Trophoblast cell (in vitro differentiated cells and primary cell): ENCODE data around the gene IFNAR1.

ENCODE experiments used
- DNase-seq, 2 donors: peaks; one replicate each; pipeline ENCODE4 v3.0.0-alpha.2; 2016
- H2AFZ ChIP-seq: 2 replicates; pipeline ENCODE4 v1.6.1; 2013; ENCODE audit warnings: low read length, moderate library complexity, mild to moderate bottlenecking; ENCODE audit not compliant: insufficient read depth, poor library complexity
- H2AK5ac ChIP-seq: 2 replicates; pipeline ENCODE4 v1.6.1; 2013; ENCODE audit warnings: mild to moderate bottlenecking, low read length
- H2BK120ac ChIP-seq: 2 replicates; pipeline ENCODE4 v1.6.1; 2013; ENCODE audit warnings: low read length, mild to moderate bottlenecking, moderate library complexity; ENCODE audit not compliant: insufficient read depth, poor library complexity
- H2BK12ac ChIP-seq: 2 replicates; pipeline ENCODE4 v1.6.1; 2013; ENCODE audit warnings: mild to moderate bottlenecking, low read length, moderate library complexity
- H2BK5ac ChIP-seq: 2 replicates; pipeline ENCODE4 v1.6.1; 2013; ENCODE audit warnings: low read length, low read depth, moderate library complexity, mild to moderate bottlenecking; ENCODE audit not compliant: poor library complexity
- H3K14ac ChIP-seq: 2 replicates; pipeline ENCODE4 v1.6.1; 2013; ENCODE audit warnings: mild to moderate bottlenecking, low read length
- H3K18ac ChIP-seq: 2 replicates; pipeline ENCODE4 v1.6.1; 2013; ENCODE audit warnings: mild to moderate bottlenecking, low read length
- H3K23ac ChIP-seq: 2 replicates; pipeline ENCODE4 v1.6.1; 2013; ENCODE audit warnings: low read length
- H3K27ac ChIP-seq: 2 replicates; pipeline ENCODE4 v1.5.1; 2013; ENCODE audit warnings: low read depth, mild to moderate bottlenecking, inconsistent platforms, low read length, moderate library complexity
- H3K27me3 ChIP-seq: 2 replicates; pipeline ENCODE4 v1.6.1; 2013; ENCODE audit warnings: inconsistent platforms, mild to moderate bottlenecking, low read length, moderate library complexity; ENCODE audit not compliant: insufficient read depth
- H3K36me3 ChIP-seq, 2 experiments: 1 replicate in 1 of 2; 2 replicates in 1 of 2; pipeline ENCODE4 v1.6.1; 2013; ENCODE audit warnings: low read length in 2 of 2, mild to moderate bottlenecking in 2 of 2, moderate library complexity in 1 of 2; ENCODE audit not compliant: insufficient read depth in 2 of 2, control insufficient read depth in 1 of 2
- H3K4ac ChIP-seq: 2 replicates; pipeline ENCODE4 v1.6.1; 2013; ENCODE audit warnings: low read depth, mild to moderate bottlenecking, low read length, moderate library complexity
- H3K4me1 ChIP-seq, 2 experiments: 1 replicate in 1 of 2; 2 replicates in 1 of 2; pipeline ENCODE4 v1.6.1; 2013; ENCODE audit warnings: low read length in 2 of 2, mild to moderate bottlenecking in 2 of 2, moderate library complexity in 1 of 2; ENCODE audit not compliant: insufficient read depth in 2 of 2, control insufficient read depth in 1 of 2
- H3K4me2 ChIP-seq: 2 replicates; pipeline ENCODE4 v1.6.1; 2013; ENCODE audit warnings: inconsistent platforms, mild to moderate bottlenecking, low read length, moderate library complexity
- H3K4me3 ChIP-seq: 2 replicates; pipeline ENCODE4 v1.5.1; 2013; ENCODE audit warnings: mild to moderate bottlenecking, low read depth, low read length, inconsistent platforms
- H3K79me1 ChIP-seq: one replicate; pipeline ENCODE4 v1.6.1; 2013; ENCODE audit warnings: low read length
- H3K79me2 ChIP-seq: 2 replicates; pipeline ENCODE4 v1.6.1; 2013; ENCODE audit warnings: low read length, mild to moderate bottlenecking; ENCODE audit not compliant: control insufficient read depth, insufficient read depth, poor library complexity
- H3K9ac ChIP-seq: 2 replicates; pipeline ENCODE4 v1.6.1; 2013; ENCODE audit warnings: mild to moderate bottlenecking, low read length
- H3K9me3 ChIP-seq: 2 replicates; pipeline ENCODE4 v1.6.1; 2013; ENCODE audit warnings: low read depth, mild to moderate bottlenecking, control low read depth, inconsistent platforms, low read length; ENCODE audit not compliant: insufficient read depth
- H4K12ac ChIP-seq: 2 replicates; pipeline ENCODE4 v1.6.1; 2013; ENCODE audit warnings: low read depth, mild to moderate bottlenecking, low read length, moderate library complexity
- H4K8ac ChIP-seq: 2 replicates; pipeline ENCODE4 v1.6.1; 2013; ENCODE audit warnings: low read depth, mild to moderate bottlenecking, low read length, moderate library complexity
- H4K91ac ChIP-seq: one replicate; pipeline ENCODE4 v1.6.1; 2013; ENCODE audit warnings: low read depth, mild to moderate bottlenecking, low read length, moderate library complexity
- WGBS: extraction: QIAGEN DNeasy Blood & Tissue Kit; methylation state at CpG from one replicate; pipeline ENCODE4 v1.1.7; 2013; ENCODE audit warnings: missing lambda C conversion rate; ENCODE audit not compliant: insufficient read length, insufficient coverage; ENCODE audit errors: extremely low coverage; 5-methylcytosine and 5-hydroxymethylcytosine counted together

The IFNAR1 gene

DNA sequence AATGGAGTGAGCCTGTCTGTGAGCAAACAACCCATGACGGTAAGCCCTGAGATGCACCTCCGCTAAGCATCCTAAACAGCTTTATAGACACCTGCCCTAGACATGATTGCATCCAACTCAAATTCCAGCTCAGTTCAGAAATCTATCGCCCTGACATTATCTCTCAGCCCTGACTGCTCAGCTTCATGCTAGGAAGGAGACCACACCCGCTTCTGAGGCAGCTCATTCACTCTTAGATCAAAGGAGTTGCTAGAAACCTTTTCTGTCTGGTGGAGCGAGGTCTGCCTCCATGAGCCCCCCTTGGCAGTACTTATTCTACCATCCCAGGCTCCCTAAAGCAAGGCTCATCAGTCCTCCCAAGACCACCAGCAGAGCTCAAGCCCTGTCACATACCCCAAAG lies 41.6 kb upstream of the IFNAR1 start:
- no peak overlapping the region for H3K4ac ChIP-seq
- no peak overlapping the region for H3K9ac ChIP-seq
- H3K23ac ChIP-seq, result no peak overlapping the region
- peaks cover 12 to 16% of the 10 kb centered on the region in 2 experiments for H3K36me3 ChIP-seq
- H3K4me2 ChIP-seq, result no peak overlapping the region
- no peaks in the 10 kb centered on the region for H3K27me3 ChIP-seq
- H2AK5ac ChIP-seq, result no peak overlapping the region
- no peak overlapping the region for H2BK120ac ChIP-seq
- H3K4me1 ChIP-seq, result peaks cover 0 to 3% of the 10 kb centered on the region in 2 experiments
- no peak overlapping the region for H3K18ac ChIP-seq
- no peak overlapping the region for H2AFZ ChIP-seq
- DNase-seq, result no peak
- no peak overlapping the region for H3K27ac ChIP-seq
- H3K9me3 ChIP-seq, result peaks cover 2% of the 10 kb centered on the region
- H3K79me1 ChIP-seq, result no peaks in the 10 kb centered on the region
- H3K79me2 ChIP-seq, result no peaks in the 10 kb centered on the region
- no CpG with 5 or more reads among the region's 5 CpGs for WGBS
- H3K14ac ChIP-seq, result no peak overlapping the region
- H4K8ac ChIP-seq, result no peak overlapping the region
- no peak overlapping the region for H2BK5ac ChIP-seq
- no peak overlapping the region for H3K4me3 ChIP-seq
- no peak overlapping the region for H2BK12ac ChIP-seq
- H4K12ac ChIP-seq, result no peak overlapping the region
- no peak overlapping the region for H4K91ac ChIP-seq

DNA sequence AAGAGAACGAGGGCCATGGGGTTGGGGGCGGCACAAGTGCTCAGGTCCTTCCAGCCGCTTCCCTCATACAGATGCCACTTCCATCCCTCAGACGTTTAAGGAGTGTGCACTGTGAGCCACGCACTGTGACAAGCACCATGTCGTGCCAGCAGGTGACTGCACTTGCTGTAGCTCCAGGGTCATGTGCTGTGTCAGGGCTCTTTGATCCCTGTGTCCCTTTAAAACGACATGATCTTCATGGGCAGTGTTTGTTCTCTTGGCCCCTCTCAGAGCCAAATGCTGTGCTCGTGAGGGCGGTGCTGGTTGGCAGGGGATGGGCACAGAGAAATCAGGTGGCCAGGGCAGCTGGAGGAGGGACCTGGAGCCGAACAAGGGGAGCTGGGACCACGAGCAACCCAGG lies 38.7 kb upstream of the IFNAR1 start:
- Histone ChIP-seq H3K18ac (no peak overlapping the region), H4K91ac (no peak overlapping the region), H2AFZ (no peak overlapping the region), H3K23ac (no peak overlapping the region), H4K12ac (no peak overlapping the region), H3K4me1 (peaks cover 7 to 11% of the 10 kb centered on the region in 2 experiments), H3K79me1 (no peaks in the 10 kb centered on the region), H4K8ac (no peak overlapping the region), H3K79me2 (no peaks in the 10 kb centered on the region), H2AK5ac (no peak overlapping the region), H3K4me3 (no peak overlapping the region), H3K14ac (no peak overlapping the region), H3K4me2 (no peak overlapping the region), H3K27ac (no peak overlapping the region), H3K9me3 (no peaks in the 10 kb centered on the region), H2BK120ac (no peak overlapping the region), H3K27me3 (no peaks in the 10 kb centered on the region), H3K4ac (no peak overlapping the region), H2BK5ac (no peak overlapping the region), H2BK12ac (no peak overlapping the region), H3K36me3 (peaks cover 10 to 11% of the 10 kb centered on the region in 2 experiments), H3K9ac (no peak overlapping the region)
- DNase-seq, result no peak
- no CpG with 5 or more reads among the region's 11 CpGs for WGBS

DNA sequence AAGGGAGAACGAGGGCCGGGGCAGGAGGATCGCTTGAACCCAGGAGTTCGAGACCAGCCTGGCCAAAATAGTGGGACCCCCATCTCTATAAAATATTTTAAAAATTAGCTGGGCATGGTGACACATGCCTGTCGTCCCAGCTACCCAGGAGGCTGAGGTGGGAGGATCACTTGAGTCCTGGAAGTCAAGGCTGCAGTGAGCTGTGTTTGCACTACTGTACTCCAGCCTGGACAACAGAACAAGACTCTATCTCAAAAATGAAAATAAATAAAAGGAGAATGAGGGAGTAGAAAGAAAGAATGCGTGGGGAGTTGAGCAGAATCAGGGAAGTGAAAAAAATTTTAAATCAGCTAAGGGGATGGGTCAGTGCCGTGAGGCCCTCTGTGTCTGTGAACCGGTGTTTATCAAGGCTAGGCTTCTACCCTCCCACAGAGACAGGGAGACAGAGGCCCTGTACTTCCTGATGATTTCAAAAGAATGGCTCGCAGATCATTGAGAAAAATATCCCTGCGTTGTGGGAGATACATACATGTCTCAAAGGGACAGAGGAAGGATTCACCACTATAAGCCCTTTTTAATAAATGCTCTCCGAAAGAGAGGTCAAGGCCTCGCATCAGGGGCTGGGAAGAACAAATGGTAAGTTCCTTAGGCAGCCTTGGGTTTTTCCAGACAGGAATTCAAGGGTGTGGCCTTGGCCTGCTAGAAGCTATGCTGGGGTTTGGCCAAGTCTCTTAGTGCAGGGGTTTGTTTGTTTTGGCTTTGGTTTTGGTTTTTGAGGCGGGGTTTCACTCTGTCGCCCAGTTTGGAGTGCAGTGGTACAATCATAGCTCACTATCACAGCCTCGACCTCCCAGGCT lies 37.9 kb upstream of the IFNAR1 start:
- Histone ChIP-seq H4K12ac (no peak overlapping the region), H2BK12ac (no peak overlapping the region), H3K9me3 (no peaks in the 10 kb centered on the region), H3K79me1 (no peaks in the 10 kb centered on the region), H3K27ac (no peak overlapping the region), H3K18ac (no peak overlapping the region), H3K4ac (no peak overlapping the region), H3K4me2 (no peak overlapping the region), H3K4me3 (no peak overlapping the region), H3K36me3 (peaks cover 10 to 15% of the 10 kb centered on the region in 2 experiments), H3K4me1 (peaks cover 7 to 11% of the 10 kb centered on the region in 2 experiments), H3K23ac (no peak overlapping the region), H4K91ac (no peak overlapping the region), H2BK120ac (no peak overlapping the region), H2AK5ac (no peak overlapping the region), H2BK5ac (no peak overlapping the region), H3K9ac (no peak overlapping the region), H2AFZ (no peak overlapping the region), H3K79me2 (no peaks in the 10 kb centered on the region), H4K8ac (no peak overlapping the region), H3K14ac (no peak overlapping the region), H3K27me3 (no peaks in the 10 kb centered on the region)
- DNase-seq, result peak in 1 of 2 donors; percentile 17
- no CpG with 5 or more reads among the region's 15 CpGs for WGBS

DNA sequence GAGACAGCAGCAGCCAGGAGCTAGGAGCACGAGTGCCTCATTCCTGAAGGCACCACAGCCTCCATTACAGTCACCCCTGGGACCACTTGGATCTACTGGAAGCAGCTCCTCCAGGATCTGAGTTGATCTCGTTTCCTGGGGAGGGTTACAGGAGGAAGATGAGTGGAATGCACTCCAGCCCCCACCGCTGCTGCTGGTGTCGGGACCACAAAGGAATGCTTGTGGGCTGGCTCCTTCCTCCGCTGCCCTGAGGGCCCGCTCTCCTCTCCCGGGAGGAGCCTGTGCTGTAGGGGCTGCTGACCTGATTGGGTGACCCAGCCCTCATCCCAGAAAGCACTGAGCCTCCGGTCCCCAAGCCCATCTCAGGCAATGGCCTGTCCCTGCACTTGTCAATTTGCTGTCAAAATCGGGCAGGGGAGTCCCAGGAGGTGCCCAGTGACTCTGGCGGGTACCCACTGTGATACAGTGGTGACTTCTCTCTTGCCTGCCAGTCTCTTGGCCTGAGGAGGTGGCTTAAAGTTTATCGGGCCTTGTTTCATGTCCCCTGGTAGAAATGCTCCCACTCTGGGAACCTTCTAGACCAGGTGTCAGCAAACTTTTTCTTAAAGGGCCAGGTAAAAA lies 35.5 kb upstream of the IFNAR1 start:
- Histone ChIP-seq H3K27me3 (no peaks in the 10 kb centered on the region), H3K9ac (no peak overlapping the region), H3K79me1 (no peaks in the 10 kb centered on the region), H3K4me1 (peaks cover 10 to 11% of the 10 kb centered on the region in 2 experiments), H3K4ac (no peak overlapping the region), H2BK5ac (no peak overlapping the region), H4K12ac (no peak overlapping the region), H3K79me2 (no peaks in the 10 kb centered on the region), H3K4me3 (no peak overlapping the region), H3K23ac (no peak overlapping the region), H3K4me2 (no peak overlapping the region), H2BK12ac (no peak overlapping the region), H3K9me3 (no peaks in the 10 kb centered on the region), H4K91ac (no peak overlapping the region), H4K8ac (no peak overlapping the region), H2BK120ac (no peak overlapping the region), H3K18ac (no peak overlapping the region), H3K14ac (no peak overlapping the region), H3K36me3 (peaks cover 5 to 7% of the 10 kb centered on the region in 2 experiments), H2AFZ (no peak overlapping the region), H2AK5ac (no peak overlapping the region), H3K27ac (no peak overlapping the region)
- peak; percentile 41 to 56 for DNase-seq
- WGBS, result no CpG with 5 or more reads among the region's 11 CpGs
